ACHN (cell line): ENCODE results near the gene TMIGD1.

Experiments
- DNase-seq: peaks from one replicate; pipeline ENCODE4 v3.0.0-alpha.2; 2015
- in situ Hi-C: cut with HindIII; loops from 2 replicates; pipeline ENCODE4 v1.10.0; 2017; ENCODE audit warnings: low sequenced_read_pairs, low pct_ligation_motif_present, low pct_unique_long_range_greater_than_20kb

TMIGD1 gene

DNA sequence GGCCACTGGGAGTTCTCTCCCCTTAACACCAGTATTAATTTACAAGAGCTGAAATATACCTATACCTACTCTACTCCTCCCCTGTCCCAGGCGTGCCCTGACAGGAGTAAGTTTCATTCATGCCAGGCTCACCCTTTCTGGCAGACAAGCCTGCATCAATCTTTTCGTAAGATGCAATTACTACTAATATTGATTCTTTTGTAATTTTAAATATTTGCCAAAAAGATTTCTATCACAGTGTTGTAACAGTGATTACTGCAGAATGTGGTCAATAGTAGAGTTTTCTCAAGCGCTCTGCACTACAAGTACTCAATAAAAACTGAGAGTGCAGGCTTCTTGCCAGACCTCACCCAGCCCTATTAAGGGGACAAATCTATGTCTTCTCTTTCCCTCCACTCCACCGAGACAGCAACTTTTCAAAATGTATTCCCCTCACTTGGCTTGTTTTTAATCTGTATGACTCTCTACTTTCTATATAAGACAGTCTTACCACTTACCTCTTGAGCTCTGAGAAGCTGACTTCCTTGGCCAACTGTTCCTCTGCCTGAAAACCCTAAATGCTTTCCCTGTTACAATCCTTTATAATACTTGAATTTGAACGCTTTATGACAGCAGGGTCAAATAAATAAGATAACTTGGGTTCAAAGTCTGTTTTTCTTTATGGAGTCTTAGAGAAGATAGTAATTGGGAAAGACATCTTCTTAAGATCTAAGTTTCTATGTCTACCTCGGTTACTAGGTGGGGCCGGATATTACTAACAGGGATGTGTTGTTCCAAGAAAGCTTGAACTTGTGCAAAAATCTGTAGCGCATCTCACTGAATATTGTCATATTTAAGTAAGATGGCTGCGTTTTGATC is at the start of gene TMIGD1:
TMIGD1 (minus strand) TSS at position 555 of the 858 bp plus-strand sequence. CDS start 1,924 bp downstream, outside the sequence.
- in situ Hi-C loops: no loop called here
- DNase-seq: no peak

DNA sequence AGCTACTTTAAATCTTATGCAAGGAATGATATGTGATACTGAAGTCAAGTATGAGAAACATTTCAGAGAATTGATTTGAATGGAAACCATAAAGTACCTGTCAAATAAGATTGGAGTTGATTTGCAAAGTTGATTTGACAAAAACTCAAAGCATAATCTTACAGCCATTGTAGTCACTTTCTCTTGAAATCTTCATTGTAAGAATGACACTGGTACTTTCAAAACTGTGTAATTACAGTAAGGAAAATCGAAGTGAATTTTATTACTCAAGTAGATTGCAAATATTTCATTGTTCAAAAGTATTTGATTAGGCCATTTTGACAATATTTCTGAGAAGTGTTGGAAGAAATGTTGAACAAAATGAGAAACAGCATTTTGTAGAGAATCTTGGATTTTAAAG is 48.5 kb upstream of the TMIGD1 start:
- in situ Hi-C loops: no loop called here
- no peak for DNase-seq

- DNase-seq: no peak
- in situ Hi-C loops: no loop called here
Measured at GRCh38 chr17:30381340-30381659, 47.4 kb upstream of the TMIGD1 start.

- in situ Hi-C loops: no loop called here
- no peak for DNase-seq
Measured at GRCh38 chr17:30380643-30381339, 46.9 kb upstream of the TMIGD1 start.

- in situ Hi-C loops: no loop called here
- DNase-seq: no peak
Measured at GRCh38 chr17:30379903-30380381, 46.1 kb upstream of the TMIGD1 start.

- no peak for DNase-seq
- in situ Hi-C loops: no loop called here
Measured at GRCh38 chr17:30379303-30379902, 45.5 kb upstream of the TMIGD1 start.

DNA sequence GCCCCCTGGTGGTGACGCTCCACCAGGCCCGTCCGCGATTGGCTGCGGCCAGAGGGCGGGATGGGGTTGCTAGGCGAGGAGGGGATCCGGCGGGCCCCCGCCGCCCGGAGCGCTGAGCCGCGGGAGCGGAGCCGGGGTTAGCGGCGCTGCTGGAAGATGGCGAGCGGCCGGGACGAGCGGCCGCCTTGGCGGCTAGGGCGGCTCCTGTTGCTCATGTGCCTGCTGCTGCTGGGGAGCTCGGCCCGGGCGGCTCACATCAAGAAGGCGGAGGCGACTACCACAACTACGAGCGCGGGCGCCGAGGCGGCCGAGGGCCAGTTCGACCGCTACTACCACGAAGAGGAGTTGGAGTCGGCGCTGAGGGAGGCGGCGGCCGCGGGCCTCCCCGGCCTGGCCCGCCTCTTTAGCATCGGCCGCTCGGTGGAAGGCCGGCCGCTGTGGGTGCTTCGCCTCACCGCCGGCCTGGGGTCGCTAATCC is 45.0 kb upstream of the TMIGD1 start, which contains the start of gene CPD:
CPD (plus strand) TSS at position 103 of the 478 bp plus-strand sequence; CDS start at position 157, 54 bp downstream.
- DNase-seq: peak; percentile 96
- in situ Hi-C loops: no loop called here

DNA sequence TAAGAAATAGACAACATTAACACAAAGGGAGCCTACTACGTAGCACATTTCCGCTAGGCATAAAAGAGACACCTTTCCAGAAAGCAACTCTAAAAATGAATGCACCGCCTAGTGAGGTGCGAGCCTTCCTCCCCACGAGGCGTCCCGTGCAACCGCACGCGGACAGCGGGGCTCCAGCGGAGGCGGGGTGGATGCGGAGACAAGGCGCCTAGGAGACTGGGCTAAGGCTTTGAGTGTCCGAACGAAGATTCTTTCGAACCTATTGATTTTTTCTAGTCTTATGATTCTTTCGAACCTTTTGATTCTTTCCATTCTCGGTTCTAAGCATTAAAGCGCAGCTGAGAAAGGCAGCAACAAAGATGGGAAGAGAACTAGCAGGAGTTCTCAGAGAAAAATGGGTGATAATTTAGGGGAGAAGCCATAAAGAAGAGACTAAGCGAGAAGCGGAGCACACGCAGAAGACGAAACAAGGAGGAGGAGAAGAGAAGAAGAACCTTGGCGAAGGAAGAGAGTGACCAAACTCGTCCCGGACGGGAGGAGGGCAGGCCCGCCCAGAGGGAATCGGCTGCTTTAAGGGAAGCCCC is 44.5 kb upstream of the TMIGD1 start:
- in situ Hi-C loops: no loop called here
- DNase-seq: no peak

GRCh38 chr17:30377574-30378240 is 43.9 kb upstream of the TMIGD1 start:
- in situ Hi-C loops: no loop called here

GRCh38 chr17:30376621-30377452 is 43.0 kb upstream of the TMIGD1 start:
- in situ Hi-C loops: no loop called here
- no peak for DNase-seq

More at GRCh38 chr17:30377574-30378240, 43.9 kb upstream of the TMIGD1 start:
- no peak for DNase-seq

GRCh38 chr17:30375661-30376060 is 41.8 kb upstream of the TMIGD1 start:
- DNase-seq: no peak
- in situ Hi-C loops: no loop called here

DNA sequence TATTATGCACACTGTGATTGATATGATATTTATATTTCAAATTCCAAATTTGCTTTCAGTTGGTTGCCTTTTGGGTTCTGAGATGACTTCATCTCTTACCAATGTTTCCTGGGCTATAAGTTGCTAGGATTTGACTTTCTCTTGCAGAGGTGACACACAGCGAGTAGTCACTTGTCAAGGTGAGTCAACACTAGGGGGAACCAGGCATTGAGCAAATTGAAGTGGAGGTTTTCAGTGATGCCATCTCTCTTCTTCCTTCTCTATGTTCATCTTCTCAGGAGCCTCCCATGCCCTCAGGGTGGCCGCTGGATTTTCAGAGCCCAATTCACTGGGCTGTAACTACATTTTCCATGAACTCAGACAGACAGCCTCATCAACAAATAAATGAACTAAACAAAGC is 38.9 kb upstream of the TMIGD1 start:
- in situ Hi-C loops: no loop called here
- no peak for DNase-seq

GRCh38 chr17:30369995-30370394 is 36.1 kb upstream of the TMIGD1 start:
- in situ Hi-C loops: no loop called here
- DNase-seq: no peak

DNA sequence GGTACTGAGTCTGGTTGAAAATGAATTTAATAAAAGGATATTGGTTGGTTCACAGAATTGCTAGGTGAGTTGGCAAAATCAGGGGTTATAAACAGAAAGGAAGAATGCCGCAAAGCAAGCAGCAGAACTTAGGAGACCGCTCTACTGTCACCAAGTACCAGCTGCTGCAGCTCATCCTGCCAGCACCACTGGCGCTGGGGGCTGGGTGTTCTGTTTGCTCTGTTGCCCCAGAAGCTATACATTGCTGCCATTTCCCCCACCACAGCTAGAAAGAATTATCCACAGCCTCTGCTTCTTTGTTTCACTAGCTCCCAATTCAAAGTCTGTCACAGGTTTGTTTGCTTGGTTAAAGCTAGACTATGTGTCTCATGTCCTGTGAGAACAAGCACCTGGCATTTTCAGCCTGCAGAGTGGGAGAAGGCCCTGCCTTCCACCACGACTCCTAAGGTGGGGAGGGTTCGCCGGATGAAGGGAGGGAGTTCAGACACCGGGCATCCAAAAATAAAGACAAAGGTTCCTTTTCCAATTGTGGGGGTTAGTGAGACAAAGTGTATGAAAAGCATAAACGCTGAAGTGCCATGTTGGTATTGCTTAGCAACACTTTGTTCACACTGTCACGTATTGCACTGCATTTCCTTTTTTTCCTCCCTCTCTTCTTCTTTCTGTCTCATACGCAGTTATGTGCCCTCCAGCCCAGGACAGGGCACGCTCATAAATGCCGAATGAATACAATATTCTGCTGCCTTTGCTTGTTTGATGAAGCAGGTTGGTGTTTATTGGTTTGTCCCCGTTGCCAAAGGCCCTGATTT is 35.3 kb upstream of the TMIGD1 start:
- no peak for DNase-seq
- in situ Hi-C loops: no loop called here

DNA sequence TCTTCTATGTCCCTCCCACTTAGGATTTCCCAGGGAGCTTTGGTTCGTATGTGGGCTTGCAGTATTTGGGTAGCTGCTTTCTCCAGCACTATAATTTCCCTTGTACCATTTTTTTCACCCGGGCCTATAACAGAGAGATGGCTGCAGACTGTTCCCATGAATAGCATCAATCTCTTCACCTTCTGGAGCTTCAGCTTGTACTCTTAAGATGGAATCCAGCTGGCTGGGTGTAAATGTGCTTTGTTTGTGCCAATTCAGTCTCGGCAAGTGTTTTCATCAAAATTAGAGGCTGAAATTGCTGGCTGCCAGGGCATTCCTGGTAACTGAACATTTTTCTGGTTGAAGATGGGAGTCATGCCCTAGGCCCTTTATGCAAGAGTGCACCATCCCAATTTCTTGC is 32.7 kb upstream of the TMIGD1 start:
- DNase-seq: no peak
- in situ Hi-C loops: no loop called here

- in situ Hi-C loops: no loop called here
- peak; percentile 55 for DNase-seq
Measured at GRCh38 chr17:30363715-30364202, 29.9 kb upstream of the TMIGD1 start.
